Stimulated activated CD8-positive, alpha-beta memory T cell treated with anti-CD3 and anti-CD28 coated beads, Interleukin-15, amount 100 ng/mL, for 48 hours (primary cell): ENCODE measurements around the gene TMEM59L.

Experiments
- DNase-seq, 2 donors: peaks; one replicate each; pipeline ENCODE4 v3.0.0-alpha.2; 2020; ENCODE audit warnings: low read depth in 2 of 2

TMEM59L gene

GRCh38 chr19:18608805-18609716 lies 3.6 kb upstream of the TMEM59L start:
- no peak for DNase-seq

DNA sequence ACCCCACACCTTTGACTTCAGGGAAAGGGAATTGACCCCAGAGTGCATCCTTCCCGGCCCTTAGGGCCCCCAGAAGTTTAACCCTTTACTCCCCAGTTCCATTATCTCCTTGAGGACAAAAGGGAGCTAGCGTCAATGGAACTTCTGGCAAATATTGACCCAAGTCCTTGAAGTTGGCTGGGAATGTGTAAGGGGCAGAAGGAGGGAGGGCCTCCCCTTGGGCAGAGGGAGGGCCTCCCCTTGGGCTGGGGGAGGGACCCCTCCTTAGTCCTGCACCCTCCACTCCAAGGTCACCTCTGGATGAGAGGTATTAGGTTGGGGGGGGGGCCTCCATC lies 3.0 kb upstream of the TMEM59L start:
- DNase-seq: no peak

DNA sequence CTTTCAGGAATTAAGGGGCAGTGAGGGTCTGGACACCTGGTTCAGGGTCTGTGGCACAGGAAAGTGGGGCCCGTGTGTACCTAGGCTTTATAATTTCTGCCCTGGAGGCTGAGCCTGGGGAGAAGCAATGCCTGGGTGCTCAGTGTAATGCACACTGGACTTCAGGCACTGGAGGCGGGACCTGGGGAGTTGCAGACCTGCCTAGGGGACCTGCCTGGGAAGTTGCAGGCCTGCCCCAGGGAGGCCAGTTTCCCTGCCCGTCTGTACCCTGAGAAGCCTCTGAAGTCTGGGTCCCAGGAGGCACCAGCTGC lies 2.5 kb upstream of the TMEM59L start:
- DNase-seq: no peak

- DNase-seq: no peak
Observed at GRCh38 chr19:18610556-18611326, 1.9 kb upstream of the TMEM59L start.

GRCh38 chr19:18611327-18612050 lies 1.2 kb upstream of the TMEM59L start:
- no peak for DNase-seq

GRCh38 chr19:18612051-18612771 lies 459 bp upstream of the TMEM59L start:
- no peak for DNase-seq

GRCh38 chr19:18613589-18614234 lies 1.0 kb downstream of the TMEM59L start:
- no peak for DNase-seq

DNA sequence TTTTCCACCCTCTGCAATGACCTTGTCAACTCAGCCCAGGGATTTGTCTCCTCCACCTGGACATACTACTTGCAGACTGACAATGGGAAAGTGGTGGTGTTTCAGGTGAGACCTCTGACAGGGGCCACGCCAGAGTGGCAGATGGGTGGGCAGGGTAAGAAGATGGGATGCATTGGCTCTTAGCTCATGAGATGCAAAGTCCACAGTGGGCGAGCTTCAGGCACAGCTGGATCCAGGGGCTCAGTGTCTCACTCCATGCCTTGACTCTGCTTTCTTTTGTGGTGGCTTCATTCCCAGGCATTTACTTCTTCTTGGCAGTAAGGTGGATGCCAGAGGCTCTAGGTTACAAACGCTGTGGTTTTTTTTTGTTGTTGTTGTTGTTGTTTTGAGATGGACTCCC lies 3.4 kb downstream of the TMEM59L start:
- no peak for DNase-seq

- DNase-seq: no peak
Observed at GRCh38 chr19:18617562-18617961, 4.9 kb downstream of the TMEM59L start.

DNA sequence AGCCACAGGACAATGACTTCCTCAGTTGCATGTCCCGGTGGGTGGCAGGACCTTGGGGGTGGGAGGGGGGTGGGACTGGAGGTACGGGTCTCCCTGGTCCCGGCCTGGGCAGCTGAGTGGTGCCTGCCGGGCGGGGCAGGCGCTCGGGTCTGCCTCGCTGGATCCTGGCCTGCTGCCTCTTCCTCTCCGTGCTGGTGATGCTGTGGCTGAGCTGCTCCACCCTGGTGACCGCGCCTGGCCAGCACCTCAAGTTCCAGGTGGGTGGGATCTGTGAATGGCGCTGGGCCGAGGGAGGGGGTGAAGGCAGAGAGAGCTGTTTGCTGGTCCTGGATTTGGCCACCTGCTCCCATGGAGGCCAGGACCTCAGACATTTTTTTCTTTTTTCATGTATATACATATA lies 5.6 kb downstream of the TMEM59L start:
- no peak for DNase-seq

GRCh38 chr19:18620311-18620710 lies 7.6 kb downstream of the TMEM59L start:
- no peak for DNase-seq

- no peak for DNase-seq
Observed at GRCh38 chr19:18620902-18621301, 8.2 kb downstream of the TMEM59L start.

GRCh38 chr19:18626906-18627305 lies 14.2 kb downstream of the TMEM59L start:
- no peak for DNase-seq

- DNase-seq: no peak
Observed at GRCh38 chr19:18629166-18630088, 16.8 kb downstream of the TMEM59L start.

GRCh38 chr19:18633321-18633720 lies 20.7 kb downstream of the TMEM59L start:
- DNase-seq: no peak

- no peak for DNase-seq
Observed at GRCh38 chr19:18634612-18635297, 22.1 kb downstream of the TMEM59L start.

DNA sequence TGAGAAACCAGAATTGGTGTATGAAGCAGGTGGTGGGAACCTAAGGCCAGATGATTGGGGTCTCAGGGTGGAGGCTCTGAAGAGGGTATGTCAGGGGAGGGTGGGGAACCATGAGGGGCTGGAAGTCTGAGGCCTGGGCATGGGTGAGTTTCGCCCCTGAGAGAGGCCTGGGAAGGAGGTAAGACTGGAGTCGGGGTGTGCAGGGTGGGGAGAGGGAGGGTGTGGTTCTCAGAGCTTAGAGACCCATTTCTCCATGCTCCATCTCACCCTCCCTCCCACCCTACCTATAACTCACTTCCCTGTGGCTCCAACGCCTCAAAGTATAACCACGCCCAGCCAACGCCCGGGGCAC lies 23.1 kb downstream of the TMEM59L start:
- DNase-seq: no peak

DNA sequence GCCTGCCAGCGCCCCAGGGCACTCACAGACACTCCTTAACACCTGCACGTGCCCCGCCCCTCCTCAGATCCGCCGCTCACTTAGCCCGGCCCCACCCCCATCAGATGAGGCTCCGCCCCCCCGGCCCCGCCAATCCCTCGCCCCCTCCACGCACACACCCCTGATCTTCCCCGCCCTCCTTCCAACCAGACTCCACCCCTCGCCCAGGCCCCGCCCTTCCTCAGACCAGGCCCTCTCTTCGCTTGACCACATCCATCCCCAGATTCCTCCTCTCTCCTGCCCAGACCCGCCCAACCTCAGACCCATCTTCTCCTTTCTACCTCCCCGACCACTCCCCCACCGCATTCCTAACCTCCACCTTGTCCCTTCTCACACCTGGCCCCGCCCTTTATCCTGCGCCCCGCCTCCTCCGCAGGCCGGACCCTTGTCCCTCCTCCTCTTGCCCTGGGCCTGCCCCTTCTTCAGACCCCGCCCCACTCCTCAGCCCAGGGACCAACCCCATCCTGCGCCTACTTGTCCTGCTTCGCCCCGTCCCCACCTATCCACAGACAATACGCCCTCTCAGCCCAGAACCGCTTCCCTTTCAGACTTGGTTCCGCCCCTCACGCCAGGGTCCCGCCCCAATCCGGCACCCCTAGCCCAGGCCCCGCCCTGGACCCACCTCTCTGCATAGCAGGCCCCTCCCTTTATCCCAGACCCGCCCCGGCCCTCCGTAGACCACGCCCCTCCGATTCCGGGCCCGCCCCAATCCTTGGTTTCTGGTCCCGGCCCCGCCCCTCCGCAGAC lies 23.7 kb downstream of the TMEM59L start:
- DNase-seq: peak; percentile 92 to 95
